KOPT-K1 (cell line): ENCODE measurements around the gene GPR15LG.

Experiments used
- H3K27ac ChIP-seq: fragments of 200-600 bp; sonication (generic); 2 replicates; pipeline ENCODE4 v1.5.1; 2016; ENCODE audit warnings: antibody characterized with exemption, mild to moderate bottlenecking, low read depth, low read length; ENCODE audit not compliant: poor library complexity, severe bottlenecking
- H3K36me3 ChIP-seq: fragments of 200-600 bp; sonication (generic); 2 replicates; pipeline ENCODE4 v1.5.1; 2017; ENCODE audit warnings: antibody characterized with exemption, mild to moderate bottlenecking, low read length, moderate library complexity; ENCODE audit not compliant: insufficient read depth
- H3K9me3 ChIP-seq: fragments of 200-600 bp; sonication (generic); 2 replicates; pipeline ENCODE4 v1.5.1; 2017; ENCODE audit warnings: antibody characterized with exemption, low read length, mild to moderate bottlenecking; ENCODE audit not compliant: insufficient read depth, poor library complexity, severe bottlenecking

Gene GPR15LG

DNA sequence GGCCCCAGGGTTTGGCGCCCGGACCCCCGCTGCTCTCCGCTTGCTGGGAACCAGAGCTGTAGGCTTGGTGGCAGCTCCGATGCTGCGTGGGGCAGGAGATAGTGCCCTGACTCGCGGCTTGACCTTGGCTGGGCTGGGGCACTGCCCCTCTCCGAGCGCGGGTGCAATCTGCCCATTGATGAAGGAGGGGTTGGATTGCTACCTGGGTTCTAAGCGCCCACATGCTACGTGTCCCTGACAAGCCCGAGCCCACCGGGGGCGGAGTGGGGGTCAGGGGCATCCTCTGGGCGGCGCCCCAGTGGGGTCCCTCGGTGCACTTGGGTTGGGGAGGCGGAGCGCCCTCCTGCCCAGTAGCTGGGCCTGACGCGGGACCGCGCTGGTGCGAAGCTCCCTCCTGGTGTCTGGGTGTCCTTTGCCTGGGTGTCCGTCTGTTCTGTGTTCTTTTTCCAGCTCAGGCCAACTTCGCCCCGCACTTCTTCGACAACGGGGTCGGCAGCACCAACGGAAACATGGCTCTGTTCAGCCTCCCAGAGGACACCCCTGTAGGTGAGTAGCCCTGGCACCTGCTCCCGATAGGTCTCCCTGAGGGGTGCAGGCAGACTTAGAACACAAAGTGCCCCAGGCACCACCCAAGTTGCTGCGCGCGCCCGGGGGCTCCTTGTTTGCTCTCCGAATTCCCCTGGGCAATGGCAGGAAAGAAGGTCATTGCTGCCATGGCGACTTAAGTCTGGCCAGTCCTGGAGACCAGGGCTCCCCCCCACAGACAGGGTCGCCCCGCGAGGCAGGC lies 21.6 kb downstream of the GPR15LG start:
- no peaks in the 10 kb centered on the region for H3K36me3 ChIP-seq
- no peaks in the 10 kb centered on the region for H3K9me3 ChIP-seq
- no peak overlapping the region for H3K27ac ChIP-seq

DNA sequence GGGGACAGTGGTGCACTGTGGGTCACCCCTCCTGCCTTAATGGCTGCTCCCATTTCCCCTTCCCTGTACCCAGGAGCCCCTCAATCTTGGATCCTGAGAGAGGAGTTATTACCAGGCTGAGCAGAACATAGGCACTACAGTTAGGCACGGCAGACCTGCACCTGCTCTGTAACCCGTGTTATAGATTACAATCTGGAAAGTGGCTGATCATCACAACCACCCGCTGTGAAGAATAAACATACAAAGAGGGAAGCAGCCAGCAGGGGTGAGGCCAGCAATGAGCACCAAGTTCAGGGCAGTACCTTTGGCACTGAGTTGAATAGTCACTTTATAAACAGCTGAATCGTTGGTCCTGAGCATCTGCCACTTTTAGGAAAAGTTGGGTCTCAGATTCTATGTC lies 22.5 kb downstream of the GPR15LG start:
- H3K36me3 ChIP-seq = no peaks in the 10 kb centered on the region
- H3K27ac ChIP-seq = no peak overlapping the region
- no peaks in the 10 kb centered on the region for H3K9me3 ChIP-seq

DNA sequence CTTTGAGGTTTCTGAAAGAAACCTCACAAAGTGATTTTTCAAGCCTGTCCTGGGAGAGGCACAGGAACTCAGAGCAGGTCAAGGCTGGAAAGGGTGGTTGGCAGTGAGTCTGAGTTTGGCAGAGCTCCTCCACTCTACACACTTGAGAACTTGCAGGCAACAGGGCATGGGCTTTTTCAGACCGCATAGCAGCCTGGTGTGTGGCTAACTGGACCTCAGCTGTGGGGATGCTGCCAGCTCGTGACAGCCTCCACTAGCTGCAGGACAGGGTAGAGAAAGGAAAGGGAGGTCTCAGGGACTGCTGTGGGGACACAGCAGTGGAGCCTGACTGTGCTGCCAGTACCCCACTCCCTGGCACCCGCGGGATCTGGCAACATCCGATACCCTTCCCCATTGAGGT lies 23.3 kb downstream of the GPR15LG start:
- Histone ChIP-seq H3K27ac (no peak overlapping the region), H3K36me3 (no peaks in the 10 kb centered on the region), H3K9me3 (no peaks in the 10 kb centered on the region)

DNA sequence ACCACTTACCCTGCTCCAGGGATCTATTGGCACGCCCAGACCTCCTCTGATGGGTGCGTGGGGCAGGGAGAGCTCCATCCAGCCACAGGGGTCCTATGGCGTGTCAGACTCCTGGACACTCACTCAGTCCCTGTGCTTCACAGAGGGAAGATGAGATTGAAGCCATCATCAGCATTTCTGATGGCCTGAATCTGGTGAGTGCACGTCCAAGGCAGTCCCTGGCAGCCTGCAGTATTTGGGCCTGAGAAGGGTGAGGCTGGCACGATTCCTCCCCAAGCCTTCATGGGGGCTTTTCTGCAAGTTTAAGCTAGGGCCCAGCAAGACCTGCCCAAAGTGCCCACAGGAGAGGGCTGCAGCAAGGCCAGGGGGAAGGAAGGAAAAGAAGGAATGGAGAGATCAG lies 24.0 kb downstream of the GPR15LG start:
- no peak overlapping the region for H3K27ac ChIP-seq
- H3K9me3 ChIP-seq = no peaks in the 10 kb centered on the region
- no peaks in the 10 kb centered on the region for H3K36me3 ChIP-seq

DNA sequence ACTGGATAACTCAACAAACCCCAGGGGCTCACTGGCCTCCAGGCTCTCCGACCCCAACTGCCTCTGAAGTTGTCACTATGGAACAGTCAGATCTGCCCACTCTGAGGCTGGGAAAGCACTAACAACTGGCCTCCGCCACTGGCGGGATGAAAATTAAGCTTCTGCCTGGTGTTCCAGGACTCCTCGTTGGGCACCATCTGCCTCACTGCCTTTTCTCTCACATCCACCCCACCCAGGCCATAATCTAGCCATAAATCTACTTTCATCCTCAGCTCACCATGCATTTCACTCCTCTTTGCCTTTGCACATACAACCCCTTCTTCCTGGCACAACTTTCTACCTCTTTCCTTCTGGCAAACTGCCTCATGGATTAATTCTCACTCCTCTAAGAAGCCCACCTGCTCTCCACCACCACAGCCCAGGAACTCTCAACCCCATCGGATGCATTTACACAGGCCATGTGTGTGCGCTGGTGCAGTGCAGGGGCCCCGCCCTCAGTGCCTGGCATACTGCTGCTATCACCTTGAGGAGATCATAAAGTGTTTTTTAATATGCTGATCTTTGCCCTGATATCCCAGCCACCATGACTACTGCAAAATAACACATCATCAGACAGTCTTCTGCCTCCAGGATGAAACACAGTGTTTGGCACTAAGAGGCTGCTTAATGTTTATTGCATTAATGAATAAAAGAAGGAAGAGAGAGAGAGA lies 24.8 kb downstream of the GPR15LG start:
- no peaks in the 10 kb centered on the region for H3K36me3 ChIP-seq
- no peak overlapping the region for H3K27ac ChIP-seq

DNA sequence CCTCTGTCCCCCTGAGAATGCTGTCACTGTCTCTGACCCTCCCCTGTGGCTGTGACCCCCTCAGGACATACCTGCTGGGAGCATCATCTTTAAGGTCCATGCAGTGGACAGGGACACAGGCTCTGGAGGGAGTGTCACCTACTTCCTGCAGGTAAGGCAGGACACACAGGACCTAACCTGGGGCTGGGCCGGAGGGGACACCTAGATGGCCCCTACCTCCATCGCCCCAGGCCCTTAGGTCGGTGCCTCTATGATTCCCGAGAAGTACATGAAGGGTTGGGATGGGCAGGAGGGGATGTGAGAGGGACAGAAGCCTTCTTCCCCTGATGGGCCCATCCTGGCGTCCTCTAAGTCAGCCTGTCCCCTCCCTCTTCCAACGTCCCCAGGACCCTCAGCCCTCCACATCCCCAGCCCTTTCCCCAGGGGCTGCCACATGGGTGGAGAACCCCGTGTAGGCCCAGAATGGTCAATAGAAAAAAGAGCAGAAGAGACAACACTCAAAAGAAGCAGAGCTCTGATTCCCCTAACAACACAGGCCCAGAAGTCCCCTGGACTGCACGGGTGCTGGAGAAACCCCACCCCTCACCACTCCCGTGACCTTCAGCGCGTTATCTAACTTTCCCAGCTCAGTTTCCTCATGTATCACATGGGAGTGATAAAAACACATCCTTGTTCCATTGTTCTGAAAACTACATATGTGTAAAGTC lies 27.1 kb downstream of the GPR15LG start:
- H3K36me3 ChIP-seq = no peaks in the 10 kb centered on the region
- H3K27ac ChIP-seq = no peak overlapping the region
- H3K9me3 ChIP-seq = no peaks in the 10 kb centered on the region

More for the DNA sequence above, 24.8 kb downstream of the GPR15LG start:
- H3K9me3 ChIP-seq = no peaks in the 10 kb centered on the region

DNA sequence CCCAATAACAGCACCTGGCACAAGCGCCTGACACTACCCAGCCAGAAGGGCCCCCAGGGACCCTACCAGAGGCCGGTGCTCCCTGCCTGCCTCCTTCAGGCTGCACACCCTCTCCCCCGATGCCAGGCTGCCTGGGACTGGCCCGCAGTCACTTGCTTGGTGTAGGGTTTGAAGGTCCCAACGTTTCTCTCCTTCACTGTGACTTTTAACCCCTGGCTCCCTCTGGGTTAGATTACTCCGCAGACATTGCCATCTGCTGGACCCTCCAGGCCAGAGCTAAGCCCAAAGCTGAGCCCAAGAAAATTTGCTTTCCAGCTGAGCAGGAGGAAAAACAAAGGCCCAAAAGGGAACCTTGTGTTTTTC lies 27.6 kb downstream of the GPR15LG start:
- no peaks in the 10 kb centered on the region for H3K36me3 ChIP-seq
- H3K27ac ChIP-seq = no peak overlapping the region
- no peaks in the 10 kb centered on the region for H3K9me3 ChIP-seq

DNA sequence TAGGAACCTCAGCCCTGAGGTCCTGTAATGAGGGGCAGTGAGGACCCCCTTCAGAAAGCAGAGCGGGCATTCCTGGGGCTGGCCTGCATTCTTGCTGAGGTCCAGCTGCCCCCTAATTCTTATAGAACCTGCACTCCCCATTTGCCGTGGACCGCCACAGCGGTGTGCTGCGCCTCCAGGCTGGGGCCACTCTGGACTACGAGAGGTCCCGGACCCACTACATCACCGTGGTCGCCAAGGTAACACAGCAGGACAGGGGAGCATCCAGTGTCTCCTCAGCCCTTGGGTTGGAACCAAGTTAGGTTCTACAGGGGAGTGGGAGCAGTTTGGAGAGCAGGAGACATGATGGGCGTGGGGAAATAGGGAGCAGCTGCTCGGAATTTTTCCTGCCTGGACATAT lies 28.1 kb downstream of the GPR15LG start:
- H3K36me3 ChIP-seq = no peaks in the 10 kb centered on the region
- no peak overlapping the region for H3K27ac ChIP-seq
- no peaks in the 10 kb centered on the region for H3K9me3 ChIP-seq

DNA sequence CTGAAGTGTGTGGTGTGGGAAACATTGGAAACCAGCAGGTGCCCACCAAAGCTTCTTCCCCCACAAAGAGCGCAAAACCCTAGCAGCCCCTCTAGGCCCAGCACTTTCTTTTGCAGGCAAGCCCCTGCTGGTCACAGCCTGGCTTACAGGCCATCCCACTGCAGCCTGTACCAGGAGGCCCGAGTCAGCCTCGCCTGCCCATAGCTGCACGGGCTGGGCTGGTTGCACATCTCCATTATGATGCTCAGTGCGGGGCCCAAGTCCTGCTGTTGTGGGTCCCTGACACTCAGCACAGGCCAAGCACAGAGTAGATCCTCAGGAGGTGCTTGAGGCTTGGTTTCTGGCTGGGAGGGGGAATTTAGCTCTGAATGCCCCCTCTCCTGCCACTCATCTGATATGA lies 28.7 kb downstream of the GPR15LG start:
- Histone ChIP-seq H3K9me3 (no peaks in the 10 kb centered on the region), H3K27ac (no peak overlapping the region), H3K36me3 (no peaks in the 10 kb centered on the region)

DNA sequence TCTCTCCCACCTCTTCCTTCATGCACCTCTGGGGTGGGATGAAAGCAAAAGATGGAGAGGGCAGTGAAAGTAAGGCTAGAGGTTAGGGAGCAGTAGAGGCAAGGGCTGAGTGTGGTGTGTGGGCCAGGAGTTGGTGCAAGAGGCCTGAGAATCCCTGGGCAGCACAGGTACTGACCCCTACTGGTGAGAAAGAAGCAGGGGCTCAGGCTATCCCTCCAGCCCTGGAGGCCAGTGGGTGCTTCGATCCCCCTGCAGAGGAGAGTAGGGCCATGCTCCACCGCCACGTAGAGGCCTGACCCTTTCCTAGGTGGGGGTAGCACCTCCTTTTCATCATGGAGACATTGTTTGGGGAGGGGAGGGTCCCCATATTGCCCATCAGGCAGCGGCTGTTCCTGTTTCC lies 30.5 kb downstream of the GPR15LG start:
- H3K9me3 ChIP-seq = no peaks in the 10 kb centered on the region
- H3K36me3 ChIP-seq = no peaks in the 10 kb centered on the region
- no peak overlapping the region for H3K27ac ChIP-seq

DNA sequence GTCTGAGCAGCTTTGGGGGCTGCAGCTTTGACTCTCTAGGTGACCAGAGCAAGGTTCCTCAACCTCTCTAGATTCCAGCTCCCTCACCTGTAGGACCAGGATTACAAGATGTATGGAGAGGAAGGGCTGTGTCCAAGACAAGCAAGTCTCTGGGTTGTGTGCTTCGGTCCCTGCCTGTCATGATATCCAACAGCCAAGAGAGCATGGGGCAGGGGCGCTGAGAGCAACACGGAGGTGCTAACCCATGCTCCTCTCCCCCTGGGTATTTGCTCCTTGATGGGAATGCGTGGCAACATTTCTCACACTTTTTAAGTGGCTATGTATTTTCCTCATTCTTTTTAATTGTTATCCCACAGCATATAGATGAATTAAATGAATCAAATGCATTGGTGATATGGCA lies 31.0 kb downstream of the GPR15LG start:
- no peak overlapping the region for H3K27ac ChIP-seq
- H3K36me3 ChIP-seq = no peaks in the 10 kb centered on the region
- no peaks in the 10 kb centered on the region for H3K9me3 ChIP-seq

DNA sequence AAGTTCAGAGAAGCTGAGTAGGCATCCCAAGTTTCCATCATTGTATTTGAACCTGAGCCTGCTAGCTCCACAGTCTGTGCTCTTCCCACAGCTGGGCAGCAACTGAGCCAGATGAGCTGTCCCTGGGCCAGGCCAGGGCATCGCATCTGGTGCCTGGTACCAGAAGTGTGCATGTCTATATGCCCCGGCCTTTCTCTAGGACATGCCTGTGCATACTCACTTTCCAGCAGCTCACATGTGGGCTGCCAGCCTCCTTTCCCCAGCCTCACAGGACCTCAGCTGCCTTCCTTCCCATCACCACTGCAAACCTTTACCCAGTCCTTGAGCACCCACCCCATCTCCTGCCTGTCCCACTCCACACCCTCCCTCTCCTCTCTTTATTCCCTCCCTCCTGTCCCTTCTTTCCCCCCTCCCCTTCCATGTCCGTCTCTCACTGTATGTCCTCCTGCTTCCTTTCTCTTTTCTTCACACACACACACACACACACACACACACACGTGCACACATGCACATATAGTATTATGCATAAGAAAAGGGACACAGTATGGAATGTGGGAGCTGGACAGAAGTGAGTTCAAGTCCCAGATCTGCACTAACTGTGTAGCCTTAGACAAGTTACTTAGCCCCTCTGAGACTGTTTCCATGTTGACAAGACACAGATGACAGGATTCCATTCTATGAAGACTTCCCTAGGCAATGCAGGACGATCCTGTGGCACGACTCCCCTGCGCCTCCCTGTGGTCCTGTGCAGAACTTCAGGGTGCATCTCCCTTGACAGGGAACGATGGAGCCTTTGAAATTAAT lies 31.6 kb downstream of the GPR15LG start:
- H3K27ac ChIP-seq = no peak overlapping the region
- H3K36me3 ChIP-seq = no peaks in the 10 kb centered on the region
- no peaks in the 10 kb centered on the region for H3K9me3 ChIP-seq

DNA sequence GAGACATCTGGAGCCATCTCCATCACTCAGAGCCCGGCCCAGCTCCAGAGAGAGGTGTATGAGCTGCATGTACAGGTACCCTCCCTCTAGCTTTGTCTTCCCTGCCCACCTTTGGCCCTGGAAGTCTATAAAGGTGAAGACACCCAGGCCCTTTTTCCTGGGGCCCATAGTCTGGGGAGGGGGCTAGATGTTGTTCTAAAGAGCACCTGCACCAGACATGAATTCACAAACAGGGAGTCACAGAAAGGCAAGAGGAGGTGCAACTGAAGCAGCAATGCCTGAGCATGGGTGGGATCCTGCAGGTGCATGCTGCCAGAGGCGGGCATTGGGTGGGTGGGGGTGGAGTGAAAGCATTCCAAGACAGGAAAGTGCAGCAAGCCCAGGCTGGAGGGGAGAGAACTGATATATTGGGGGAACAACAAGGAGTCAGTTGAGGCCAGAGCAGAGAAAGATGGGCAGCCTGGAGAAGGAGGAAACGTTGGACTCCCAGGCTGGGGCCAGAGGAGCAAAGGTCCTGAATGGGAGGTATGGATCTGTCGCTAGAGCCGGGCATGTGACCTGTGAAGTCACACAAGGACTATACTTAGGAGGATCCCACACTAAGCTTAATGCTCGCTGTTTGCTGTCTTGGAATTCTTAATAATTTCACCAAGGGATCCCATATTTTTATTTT lies 32.4 kb downstream of the GPR15LG start:
- Histone ChIP-seq H3K36me3 (no peaks in the 10 kb centered on the region), H3K27ac (no peak overlapping the region), H3K9me3 (no peaks in the 10 kb centered on the region)

DNA sequence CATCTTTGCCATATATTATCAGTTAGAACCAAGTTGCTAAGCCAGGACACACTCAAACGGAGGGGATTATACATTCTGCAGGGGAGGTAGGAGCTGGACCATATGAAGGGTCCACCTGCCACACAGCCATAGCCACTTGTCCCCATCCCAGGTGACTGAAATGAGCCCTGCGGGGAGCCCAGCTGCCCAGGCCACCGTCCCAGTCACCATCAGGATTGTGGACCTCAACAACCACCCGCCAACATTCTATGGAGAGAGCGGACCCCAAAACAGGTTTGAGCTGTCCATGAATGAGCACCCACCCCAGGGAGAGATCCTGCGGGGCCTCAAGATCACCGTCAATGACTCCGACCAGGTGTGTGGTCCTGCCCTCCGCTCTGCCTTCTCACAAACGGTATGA lies 34.4 kb downstream of the GPR15LG start:
- Histone ChIP-seq H3K36me3 (no peaks in the 10 kb centered on the region), H3K27ac (no peak overlapping the region), H3K9me3 (no peaks in the 10 kb centered on the region)
